Activated CD4-positive, alpha-beta T cell treated with anti-CD3 and anti-CD28 coated beads, Interleukin-10, Interleukin-2, amounts not matched to agents 100 ng/mL and 50 ng/mL, durations not matched to agents 16 hours and 8 hours (primary cell): Measurements from ENCODE around the gene CNTNAP2.

Experiments used
- DNase-seq: peaks from one replicate; pipeline ENCODE4 v3.0.0-alpha.2; 2020

Gene CNTNAP2

DNA sequence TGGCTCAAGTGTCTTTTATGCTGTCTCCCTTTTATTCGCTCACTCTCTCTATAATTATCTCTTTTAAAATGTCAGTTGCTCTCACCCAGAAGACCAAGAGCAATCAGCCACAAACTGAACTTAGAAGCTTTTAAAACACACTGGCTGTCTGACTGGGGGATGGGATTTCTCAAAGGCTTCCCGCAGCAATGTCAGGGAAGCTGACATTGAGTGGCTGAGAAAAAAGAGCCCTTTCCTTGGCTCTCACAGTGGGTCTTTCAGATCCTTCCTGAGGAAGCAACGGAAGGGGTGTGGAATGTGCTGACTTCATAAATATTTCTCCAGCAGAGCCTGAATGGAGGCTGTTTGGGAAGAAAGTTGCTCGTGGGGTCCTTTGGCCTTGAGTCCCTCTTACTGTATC, 2028.2 kb downstream of the CNTNAP2 start:
- DNase-seq, result no peak

- DNase-seq, result no peak
Measured at GRCh38 chr7:148146346-148146745, 2029.7 kb downstream of the CNTNAP2 start.

DNA sequence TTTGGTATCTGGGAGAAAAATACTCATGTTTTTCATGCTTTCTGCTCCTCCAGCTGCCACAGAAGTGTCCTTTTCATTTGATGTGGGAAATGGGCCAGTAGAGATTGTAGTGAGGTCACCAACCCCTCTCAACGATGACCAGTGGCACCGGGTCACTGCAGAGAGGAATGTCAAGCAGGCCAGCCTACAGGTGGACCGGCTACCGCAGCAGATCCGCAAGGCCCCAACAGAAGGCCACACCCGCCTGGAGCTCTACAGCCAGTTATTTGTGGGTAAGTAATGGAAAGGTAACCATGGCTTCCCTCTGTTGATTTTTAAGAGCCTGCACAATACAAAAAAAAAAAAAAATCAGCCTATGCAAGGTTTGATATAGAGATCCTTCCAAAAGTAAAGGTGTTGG, 2030.8 kb downstream of the CNTNAP2 start:
- DNase-seq, result no peak

GRCh38 chr7:148148456-148148855, 2031.9 kb downstream of the CNTNAP2 start:
- no peak for DNase-seq

GRCh38 chr7:148149730-148150129, 2033.1 kb downstream of the CNTNAP2 start:
- no peak for DNase-seq

GRCh38 chr7:148151778-148152177, 2035.2 kb downstream of the CNTNAP2 start:
- DNase-seq, result no peak

- DNase-seq, result no peak
Measured at GRCh38 chr7:148153616-148154284, 2037.1 kb downstream of the CNTNAP2 start.

DNA sequence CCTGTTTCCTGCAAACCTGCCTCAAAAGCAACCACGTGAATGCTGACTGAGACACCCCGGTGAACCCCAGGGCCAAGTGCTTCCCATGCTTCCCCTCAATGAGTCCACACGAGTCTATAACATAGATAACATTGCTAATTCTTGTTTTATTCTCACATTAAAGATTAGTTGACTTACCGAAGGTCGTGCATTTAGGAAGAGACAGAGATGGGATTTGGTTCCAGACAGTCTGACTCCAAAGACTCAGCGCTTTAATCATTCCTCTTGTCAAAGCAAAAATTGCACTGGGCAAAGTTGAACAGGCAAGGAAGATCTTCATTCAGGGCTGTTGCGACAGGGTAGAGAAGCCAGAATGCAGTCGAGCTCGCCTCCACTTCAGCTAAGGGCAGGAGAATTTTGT, 2038.4 kb downstream of the CNTNAP2 start:
- no peak for DNase-seq

DNA sequence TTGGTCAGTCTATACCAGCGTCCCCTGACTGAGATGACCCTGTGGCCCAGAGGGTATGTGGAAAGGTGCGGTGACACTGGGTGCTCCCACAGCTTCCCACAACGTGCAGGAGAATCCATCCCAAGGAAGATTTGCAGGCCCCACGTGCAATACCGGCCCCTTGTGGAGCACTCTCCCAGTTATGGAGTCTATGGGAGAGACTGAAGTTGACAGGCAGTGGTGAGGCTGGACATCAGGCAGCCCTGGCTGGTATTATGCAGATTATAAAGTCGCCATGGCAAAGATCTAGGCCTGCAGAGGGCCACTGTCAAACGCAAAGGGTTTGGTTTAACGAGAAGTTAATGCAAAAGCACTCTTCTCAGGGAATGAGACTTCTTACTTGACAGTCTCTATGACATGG, 2039.2 kb downstream of the CNTNAP2 start:
- no peak for DNase-seq

DNA sequence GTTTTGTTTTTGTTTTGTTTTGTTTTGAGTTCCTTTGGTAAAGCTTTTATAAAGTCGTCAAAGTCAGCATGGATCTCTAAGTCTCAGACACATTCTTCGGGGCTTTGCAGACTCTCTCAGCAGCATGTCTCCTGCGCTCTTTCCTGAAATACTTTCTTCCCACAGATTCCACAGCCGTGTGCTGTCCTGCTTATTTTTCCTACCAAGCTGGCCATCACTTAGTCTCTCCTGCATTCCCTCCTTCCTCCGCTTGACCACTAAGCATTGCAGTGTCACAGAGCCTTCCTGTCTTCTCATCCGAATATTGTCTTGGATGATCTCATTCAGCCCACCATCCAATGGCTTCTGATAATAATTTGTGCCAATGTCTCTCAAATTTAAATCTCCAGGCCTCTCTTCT, 2039.6 kb downstream of the CNTNAP2 start:
- no peak for DNase-seq

- no peak for DNase-seq
Measured at GRCh38 chr7:148159331-148159730, 2042.7 kb downstream of the CNTNAP2 start.

DNA sequence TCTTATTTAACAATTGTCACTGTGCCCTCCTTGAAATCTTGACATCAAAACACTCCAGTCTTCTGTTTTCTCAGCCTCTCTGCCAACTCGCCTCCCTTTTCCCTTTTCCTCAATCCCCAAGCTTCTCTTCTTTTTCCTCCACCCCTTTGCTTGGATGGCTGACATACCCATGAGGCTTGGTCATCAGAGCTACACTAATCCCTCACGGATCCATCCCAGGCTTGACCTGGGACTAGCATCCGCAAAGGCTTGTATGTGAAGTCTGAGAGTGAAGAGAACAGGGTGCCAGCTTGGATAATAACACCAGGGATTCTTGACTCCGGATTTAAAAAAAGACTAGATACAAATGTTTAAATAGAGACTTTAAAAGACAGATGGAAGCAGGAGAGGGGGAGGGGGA, 2045.2 kb downstream of the CNTNAP2 start:
- no peak for DNase-seq

DNA sequence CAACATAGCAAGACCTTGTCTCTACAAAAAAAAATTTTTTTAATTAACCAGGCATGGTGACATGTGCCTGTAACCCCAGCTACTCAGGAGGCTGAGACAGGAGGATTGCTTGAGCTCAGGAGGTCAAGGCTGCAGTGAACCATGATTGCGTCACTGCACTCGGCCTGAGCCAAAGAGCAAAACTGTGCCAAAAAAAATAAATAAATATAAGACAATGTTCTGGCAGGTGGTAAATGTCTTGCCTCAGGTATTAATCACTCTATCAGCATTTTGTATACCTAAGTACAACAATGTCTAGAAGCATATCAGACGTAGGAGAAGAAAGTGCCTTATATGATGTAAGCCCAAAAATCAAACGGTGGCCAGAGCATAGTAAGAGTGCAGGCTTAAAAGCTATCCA, 2046.2 kb downstream of the CNTNAP2 start:
- no peak for DNase-seq

DNA sequence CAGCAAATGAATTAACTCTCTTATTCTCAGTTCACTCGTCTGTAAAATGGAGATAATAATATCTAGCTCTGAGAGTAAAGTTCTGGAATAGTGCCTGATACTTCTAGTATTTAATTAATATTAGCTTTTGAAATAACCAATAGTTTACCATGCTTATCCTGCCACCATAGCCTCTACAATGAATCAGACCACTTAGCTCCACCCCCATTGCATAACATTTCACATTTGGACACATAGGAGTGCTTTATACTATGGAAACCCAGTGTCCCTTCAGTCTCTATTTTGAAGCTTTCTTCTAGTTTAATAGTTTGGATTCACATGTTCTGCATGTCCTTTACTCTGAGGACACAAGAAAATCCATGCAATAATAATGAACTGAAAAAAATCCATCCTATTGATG, 2046.6 kb downstream of the CNTNAP2 start:
- DNase-seq, result no peak

DNA sequence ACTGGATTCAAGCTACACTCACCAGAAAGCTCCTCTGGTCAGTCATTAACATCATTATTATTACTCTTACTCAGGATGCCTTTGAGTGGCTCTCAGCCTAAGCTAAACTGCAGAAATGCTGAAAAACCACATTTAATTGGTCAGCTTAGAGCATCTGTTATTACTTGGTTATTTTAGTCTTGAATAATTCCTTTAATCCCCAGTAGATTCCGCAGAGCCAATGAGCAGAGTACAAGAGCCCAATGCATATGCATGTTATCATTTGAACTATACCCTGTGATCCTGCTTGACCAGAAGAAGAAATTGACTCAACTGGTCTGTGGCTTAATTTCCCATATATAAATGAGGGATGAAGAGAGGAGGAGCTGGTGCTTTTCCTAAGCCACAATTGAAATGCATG, 2056.3 kb downstream of the CNTNAP2 start:
- DNase-seq, result no peak

DNA sequence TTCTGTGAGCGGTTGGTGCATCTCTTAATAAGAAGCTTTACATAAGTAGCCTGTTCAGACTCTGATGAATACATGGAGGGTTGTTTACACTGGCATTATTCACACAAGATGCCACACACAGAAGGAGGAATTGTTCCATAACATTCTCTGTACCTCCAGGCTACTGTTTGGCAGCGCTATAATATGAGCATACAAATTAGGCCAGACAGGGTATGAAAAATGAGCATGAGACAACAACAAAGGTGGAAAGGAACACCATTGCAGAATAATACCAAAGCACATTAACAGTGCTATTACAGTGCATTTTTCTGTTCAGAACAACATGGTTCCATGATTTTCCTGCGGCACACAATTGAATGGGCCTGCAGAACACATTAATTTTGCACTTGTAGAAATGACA, 2056.8 kb downstream of the CNTNAP2 start:
- no peak for DNase-seq

- no peak for DNase-seq
Measured at GRCh38 chr7:148174376-148174775, 2057.8 kb downstream of the CNTNAP2 start.

GRCh38 chr7:148175512-148175911, 2058.9 kb downstream of the CNTNAP2 start:
- DNase-seq, result no peak

GRCh38 chr7:148177972-148178371, 2061.4 kb downstream of the CNTNAP2 start:
- DNase-seq, result no peak

DNA sequence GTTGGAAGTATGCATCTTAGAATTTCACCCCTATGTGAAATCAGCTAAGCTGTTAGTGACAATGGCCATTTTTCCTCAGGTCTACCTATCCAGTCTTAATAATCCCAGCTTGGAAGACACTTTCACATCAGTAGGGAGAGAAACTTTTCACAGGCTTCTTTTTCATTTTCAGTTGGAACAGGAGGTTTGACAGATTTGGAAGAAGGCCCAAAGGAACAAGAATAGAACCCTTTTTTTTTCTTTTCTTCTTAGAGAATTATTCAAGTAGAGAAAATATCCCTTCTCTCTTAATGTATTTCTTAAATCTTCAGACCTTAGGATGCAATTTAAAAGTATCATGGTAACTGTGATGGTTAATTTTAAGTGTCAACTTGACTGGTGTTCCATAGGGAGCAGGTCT, 2063.5 kb downstream of the CNTNAP2 start:
- no peak for DNase-seq

DNA sequence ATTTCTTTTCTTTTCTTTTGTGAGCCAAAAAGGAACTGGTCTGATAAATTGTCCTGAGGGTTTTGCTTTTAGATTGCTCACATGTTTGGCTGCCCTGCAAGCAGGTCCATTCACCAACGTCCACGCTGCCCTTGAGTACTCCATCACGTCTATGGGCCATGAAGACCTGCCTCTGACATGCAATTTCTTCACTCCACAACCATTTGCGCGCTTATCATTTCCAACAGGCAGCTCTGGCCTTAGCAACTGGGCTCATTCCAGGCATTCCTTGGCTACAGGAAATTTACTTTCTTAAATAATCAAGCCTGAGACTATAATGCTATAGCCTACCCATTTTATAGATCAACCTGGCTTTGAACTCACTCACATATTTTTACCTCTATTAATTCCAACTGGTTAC, 2065.7 kb downstream of the CNTNAP2 start:
- DNase-seq, result no peak

DNA sequence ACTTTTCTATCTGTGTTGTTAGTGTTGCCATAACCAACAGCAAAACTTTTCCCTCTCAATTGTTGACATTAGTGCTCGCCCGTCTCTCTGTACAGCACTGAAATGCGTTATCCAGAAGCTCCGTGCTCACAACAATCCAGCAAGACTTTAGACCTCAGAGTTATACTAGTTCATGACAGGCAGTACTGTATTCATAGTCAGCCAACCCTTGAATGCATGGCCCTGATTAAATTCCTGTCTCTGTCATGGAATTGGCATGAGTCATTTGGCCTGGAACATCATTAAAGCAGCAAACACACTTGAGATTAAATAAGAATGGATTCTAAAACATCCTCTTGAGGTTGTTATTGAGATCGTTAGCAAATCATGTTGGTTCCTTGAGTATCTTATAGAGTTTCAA, 2068.4 kb downstream of the CNTNAP2 start:
- DNase-seq, result no peak

- DNase-seq, result no peak
Measured at GRCh38 chr7:148187471-148187870, 2070.9 kb downstream of the CNTNAP2 start.

GRCh38 chr7:148191391-148192065, 2074.9 kb downstream of the CNTNAP2 start:
- DNase-seq, result no peak

GRCh38 chr7:148192491-148192890, 2075.9 kb downstream of the CNTNAP2 start:
- DNase-seq, result no peak
